Measurements from ENCODE around the gene DMD.

GRCh38 chrX:33211356-33212260, at the start of gene DMD:
- TF ChIP-seq POLR2AphosphoS5 (IDR thresholded peaks at IDR 0.05; ENCODE audit: borderline replicate concordance, low read depth, low read length) (no peak), EZH2 (IDR thresholded peaks at IDR 0.05) (no peak), FOXP2 (optimal IDR thresholded peaks at IDR 0.05; ENCODE audit: control extremely low read depth, extremely low read length, insufficient read depth) (no peak)
